ENCODE data around the gene PTCH2. TPM values are rescaled to one million over a fixed set of nuclear protein-coding genes. Genes with fewer than 3 reads are reported as not detected.

Gene PTCH2
- total and polyA plus RNA-seq, 2 of the 13 experiments (the other 11 are each of a cell fraction or from before 2014, with no cell fraction given), result 0.60 to 1.5 TPM

Small RNA genes within 50 kb of the gene (small RNA-seq; reads per million reads assigned to genes)
- gene AL136380.1 (ENCODE audit: insufficient read depth in 2 of 3, insufficient read length in 3 of 3, low read depth in 2 of 3, low replicate concordance in 1 of 3) (0 reads per million in 3 experiments), gene SNORD38A (ENCODE audit: insufficient read depth in 2 of 3, insufficient read length in 3 of 3, low read depth in 2 of 3, low replicate concordance in 1 of 3) (6,187 to 44,749 (median 19,797) reads per million in 3 experiments), gene SNORD38B (ENCODE audit: insufficient read depth in 2 of 3, insufficient read length in 3 of 3, low read depth in 2 of 3, low replicate concordance in 1 of 3) (0 reads per million in 3 experiments), gene SNORD46 (ENCODE audit: insufficient read depth in 2 of 3, insufficient read length in 3 of 3, low read depth in 2 of 3, low replicate concordance in 1 of 3) (9.1 to 29.0 (median 11.8) reads per million in 3 experiments), gene SNORD55 (ENCODE audit: insufficient read depth in 2 of 3, insufficient read length in 3 of 3, low read depth in 2 of 3, low replicate concordance in 1 of 3) (0 reads per million in 3 experiments)

Other genes starting within 250 kb of the PTCH2 start
- 12.6 and 13.8 TPM in 2 replicates for gene TMEM53, start 168.8 kb downstream of the PTCH2 start, total RNA-seq (2016; rRNA removed; fragmentation: Illumina TruSeq; extraction: Trizol)
- 20.2 and 22.3 TPM in 2 replicates for gene TMEM53, start 168.8 kb downstream of the PTCH2 start, polyA plus RNA-seq (2011; rRNA removed)
- gene ARMH1, start 168.5 kb downstream of the PTCH2 start, total RNA-seq (2016; rRNA removed; fragmentation: Illumina TruSeq; extraction: Trizol), result not detected in 2 replicates
- 0.69 and 1.1 TPM in 2 replicates for gene ARMH1, start 168.5 kb downstream of the PTCH2 start, polyA plus RNA-seq (2011; rRNA removed)
- 165 TPM in 1 of 2 replicates, not detected in the other for gene RNU5D-1, start 112.1 kb downstream of the PTCH2 start, total RNA-seq (2016; rRNA removed; fragmentation: Illumina TruSeq; extraction: Trizol)
- gene RNU5D-1, start 112.1 kb downstream of the PTCH2 start, polyA plus RNA-seq (2011; rRNA removed), result not detected in 2 replicates
- 53.7 and 72.9 TPM in 2 replicates for gene KIF2C, start 103.4 kb downstream of the PTCH2 start, total RNA-seq (2016; rRNA removed; fragmentation: Illumina TruSeq; extraction: Trizol)
- gene KIF2C, start 103.4 kb downstream of the PTCH2 start, polyA plus RNA-seq (2011; rRNA removed), result 18.7 and 29.7 TPM in 2 replicates
- gene RPS8, start 67.7 kb downstream of the PTCH2 start, total RNA-seq (2016; rRNA removed; fragmentation: Illumina TruSeq; extraction: Trizol), result 2,628 and 3,186 TPM in 2 replicates
- 2,639 and 2,822 TPM in 2 replicates for gene RPS8, start 67.7 kb downstream of the PTCH2 start, polyA plus RNA-seq (2011; rRNA removed)
- gene BEST4, start 55.1 kb downstream of the PTCH2 start, total RNA-seq (2016; rRNA removed; fragmentation: Illumina TruSeq; extraction: Trizol), result 1.4 TPM in 2 replicates
- 0.71 and 0.77 TPM in 2 replicates for gene BEST4, start 55.1 kb downstream of the PTCH2 start, polyA plus RNA-seq (2011; rRNA removed)
- gene PLK3, start 42.9 kb downstream of the PTCH2 start, total RNA-seq (2016; rRNA removed; fragmentation: Illumina TruSeq; extraction: Trizol), result 4.5 and 9.8 TPM in 2 replicates
- 16.9 and 23.4 TPM in 2 replicates for gene PLK3, start 42.9 kb downstream of the PTCH2 start, polyA plus RNA-seq (2011; rRNA removed)
- 0.77 TPM in 1 of 2 replicates, not detected in the other for gene DYNLT4, start 35.9 kb downstream of the PTCH2 start, total RNA-seq (2016; rRNA removed; fragmentation: Illumina TruSeq; extraction: Trizol)
- not detected in 2 replicates for gene DYNLT4, start 35.9 kb downstream of the PTCH2 start, polyA plus RNA-seq (2011; rRNA removed)
- gene BTBD19, start 34.7 kb downstream of the PTCH2 start, total RNA-seq (2016; rRNA removed; fragmentation: Illumina TruSeq; extraction: Trizol), result 1.0 and 2.7 TPM in 2 replicates
- gene BTBD19, start 34.7 kb downstream of the PTCH2 start, polyA plus RNA-seq (2011; rRNA removed), result 6.7 and 8.8 TPM in 2 replicates
- gene EIF2B3, start 143.3 kb upstream of the PTCH2 start, total RNA-seq (2016; rRNA removed; fragmentation: Illumina TruSeq; extraction: Trizol), result 41.0 and 62.6 TPM in 2 replicates
- 17.1 and 20.1 TPM in 2 replicates for gene EIF2B3, start 143.3 kb upstream of the PTCH2 start, polyA plus RNA-seq (2011; rRNA removed)
- gene HECTD3, start 168.1 kb upstream of the PTCH2 start, total RNA-seq (2016; rRNA removed; fragmentation: Illumina TruSeq; extraction: Trizol), result 16.2 and 18.6 TPM in 2 replicates
- 24.5 and 27.1 TPM in 2 replicates for gene HECTD3, start 168.1 kb upstream of the PTCH2 start, polyA plus RNA-seq (2011; rRNA removed)
- gene UROD, start 169.0 kb upstream of the PTCH2 start, total RNA-seq (2016; rRNA removed; fragmentation: Illumina TruSeq; extraction: Trizol), result 171 and 243 TPM in 2 replicates
- gene UROD, start 169.0 kb upstream of the PTCH2 start, polyA plus RNA-seq (2011; rRNA removed), result 162 and 172 TPM in 2 replicates

All from HepG2 (cell line).